Fibroblast of the conjunctiva (primary cell): ENCODE data around the gene ALG1L2.
"Not testable (repeated sequence)": the region's sequence is repeated elsewhere in the genome, so short reads cannot be mapped to it uniquely, and the experiment has no call there.

ENCODE experiments used
- DNase-seq: peaks from one replicate; pipeline ENCODE4 v3.0.0-alpha.2; 2010; ENCODE audit warnings: low read depth

The ALG1L2 gene

GRCh38 chr3:130125406-130125805, 43.8 kb downstream of the ALG1L2 start:
- DNase-seq: not testable (repeated sequence)

- DNase-seq: not testable (repeated sequence)
Measured at GRCh38 chr3:130136337-130136736, 54.7 kb downstream of the ALG1L2 start.

GRCh38 chr3:130137685-130138084, 56.1 kb downstream of the ALG1L2 start:
- DNase-seq: not testable (repeated sequence)

GRCh38 chr3:130138992-130139391, 57.4 kb downstream of the ALG1L2 start:
- DNase-seq: not testable (repeated sequence)

- DNase-seq: not testable (repeated sequence)
Measured at GRCh38 chr3:130140756-130141155, 59.1 kb downstream of the ALG1L2 start.

GRCh38 chr3:130143648-130144327, 62.2 kb downstream of the ALG1L2 start:
- DNase-seq: not testable (repeated sequence)

GRCh38 chr3:130144328-130144650, 62.7 kb downstream of the ALG1L2 start:
- not testable (repeated sequence) for DNase-seq

- DNase-seq: not testable (repeated sequence)
Measured at GRCh38 chr3:130145456-130145855, 63.8 kb downstream of the ALG1L2 start.

- DNase-seq: not testable (repeated sequence)
Measured at GRCh38 chr3:130146465-130146864, 64.8 kb downstream of the ALG1L2 start.
